Effector memory CD4-positive, alpha-beta T cell (primary cell): Measurements from ENCODE around the gene MEGF8.
"Not testable (repeated sequence)": the region's sequence is repeated elsewhere in the genome, so short reads cannot be mapped to it uniquely, and the experiment has no call there.

Experiments used
- DNase-seq, 3 donors: peaks; one replicate each; pipeline ENCODE4 v3.0.0-alpha.2; 2020
- H3K27ac ChIP-seq: 2 replicates; pipeline ENCODE4 v1.7.0; 2013; ENCODE audit warnings: mild to moderate bottlenecking, low read length, moderate library complexity; ENCODE audit not compliant: insufficient read depth, poor library complexity, severe bottlenecking
- H3K27me3 ChIP-seq: replicated peaks from 2 replicates; pipeline ENCODE4 v1.7.0; 2013; ENCODE audit warnings: mild to moderate bottlenecking, low read length; ENCODE audit not compliant: insufficient read depth, control insufficient read depth, poor library complexity, severe bottlenecking
- H3K36me3 ChIP-seq: 2 replicates; pipeline ENCODE4 v1.7.0; 2013; ENCODE audit warnings: mild to moderate bottlenecking, low read length, moderate library complexity; ENCODE audit not compliant: control insufficient read depth, insufficient read depth
- H3K4me1 ChIP-seq: 2 replicates; pipeline ENCODE4 v1.7.0; 2013; ENCODE audit warnings: low read length, mild to moderate bottlenecking; ENCODE audit not compliant: control insufficient read depth, insufficient read depth, poor library complexity, severe bottlenecking
- H3K4me3 ChIP-seq: 2 replicates; pipeline ENCODE4 v1.7.0; 2013; ENCODE audit warnings: low read length, low read depth, mild to moderate bottlenecking; ENCODE audit not compliant: insufficient read depth, poor library complexity, severe bottlenecking
- H3K9me3 ChIP-seq: 2 replicates; pipeline ENCODE4 v1.7.0; 2013; ENCODE audit warnings: mild to moderate bottlenecking, low read length, moderate library complexity; ENCODE audit not compliant: control insufficient read depth

The MEGF8 gene

GRCh38 chr19:42339922-42340321 is 14.5 kb downstream of the MEGF8 start:
- DNase-seq, H3K27me3 ChIP-seq, H3K4me3 ChIP-seq, H3K4me1 ChIP-seq, H3K36me3 ChIP-seq, H3K27ac ChIP-seq, H3K9me3 ChIP-seq: not testable (repeated sequence)

GRCh38 chr19:42343344-42344110 is 18.1 kb downstream of the MEGF8 start:
- no peak for DNase-seq
- Histone ChIP-seq H3K4me3 (no peak overlapping the region), H3K27ac (no peak overlapping the region), H3K27me3 (no peaks in the 10 kb centered on the region), H3K4me1 (no peaks in the 10 kb centered on the region), H3K9me3 (no peaks in the 10 kb centered on the region), H3K36me3 (no peaks in the 10 kb centered on the region)

GRCh38 chr19:42344336-42344893 is 19.0 kb downstream of the MEGF8 start:
- no peak overlapping the region for H3K27ac ChIP-seq
- no peaks in the 10 kb centered on the region for H3K27me3 ChIP-seq
- no peaks in the 10 kb centered on the region for H3K4me1 ChIP-seq
- no peaks in the 10 kb centered on the region for H3K36me3 ChIP-seq
- H3K4me3 ChIP-seq: no peak overlapping the region
- no peak for DNase-seq
- H3K9me3 ChIP-seq: no peaks in the 10 kb centered on the region

GRCh38 chr19:42345191-42345812 is 19.9 kb downstream of the MEGF8 start:
- Histone ChIP-seq H3K36me3 (no peaks in the 10 kb centered on the region), H3K4me1 (no peaks in the 10 kb centered on the region), H3K27ac (no peak overlapping the region), H3K4me3 (no peak overlapping the region), H3K27me3 (no peaks in the 10 kb centered on the region), H3K9me3 (no peaks in the 10 kb centered on the region)
- DNase-seq: no peak

GRCh38 chr19:42348211-42348610 is 22.8 kb downstream of the MEGF8 start:
- DNase-seq: no peak
- no peaks in the 10 kb centered on the region for H3K27me3 ChIP-seq
- no peaks in the 10 kb centered on the region for H3K4me1 ChIP-seq
- H3K36me3 ChIP-seq: no peaks in the 10 kb centered on the region
- no peak overlapping the region for H3K4me3 ChIP-seq
- H3K9me3 ChIP-seq: no peaks in the 10 kb centered on the region
- H3K27ac ChIP-seq: no peak overlapping the region

- H3K4me1 ChIP-seq: no peaks in the 10 kb centered on the region
- DNase-seq: no peak
- no peaks in the 10 kb centered on the region for H3K27me3 ChIP-seq
- H3K27ac ChIP-seq: no peak overlapping the region
- H3K36me3 ChIP-seq: no peaks in the 10 kb centered on the region
- H3K9me3 ChIP-seq: no peaks in the 10 kb centered on the region
- H3K4me3 ChIP-seq: no peak overlapping the region
Measured at GRCh38 chr19:42349378-42350107, 24.1 kb downstream of the MEGF8 start.

GRCh38 chr19:42350417-42350816 is 25.0 kb downstream of the MEGF8 start:
- H3K36me3 ChIP-seq: no peaks in the 10 kb centered on the region
- no peak for DNase-seq

GRCh38 chr19:42351079-42351735 is 25.8 kb downstream of the MEGF8 start:
- H3K27ac ChIP-seq: no peak overlapping the region
- DNase-seq: no peak
- H3K9me3 ChIP-seq: no peaks in the 10 kb centered on the region
- no peak overlapping the region for H3K4me3 ChIP-seq
- H3K4me1 ChIP-seq: no peaks in the 10 kb centered on the region
- no peaks in the 10 kb centered on the region for H3K27me3 ChIP-seq
- no peaks in the 10 kb centered on the region for H3K36me3 ChIP-seq

More at GRCh38 chr19:42350417-42350816, 25.0 kb downstream of the MEGF8 start:
- H3K27ac ChIP-seq: no peak overlapping the region
- no peak overlapping the region for H3K4me3 ChIP-seq
- H3K9me3 ChIP-seq: no peaks in the 10 kb centered on the region
- no peaks in the 10 kb centered on the region for H3K27me3 ChIP-seq
- H3K4me1 ChIP-seq: no peaks in the 10 kb centered on the region

- Histone ChIP-seq H3K27me3 (no peaks in the 10 kb centered on the region), H3K27ac (no peak overlapping the region), H3K4me1 (no peaks in the 10 kb centered on the region), H3K36me3 (no peaks in the 10 kb centered on the region), H3K4me3 (no peak overlapping the region), H3K9me3 (no peaks in the 10 kb centered on the region)
- DNase-seq: no peak
Measured at GRCh38 chr19:42352301-42353259, 27.1 kb downstream of the MEGF8 start.
